Naive thymus-derived CD4-positive, alpha-beta T cell (primary cell): ENCODE data around the gene HPS1. TPM values are rescaled to one million over a fixed set of nuclear protein-coding genes. Genes with fewer than 3 reads are reported as not detected.

Experiments used
- ATAC-seq: fragments of 150-1000 bp; cut with Tn5 transposase; 2 replicates; pipeline ENCODE4 v1.10.0; 2021; ENCODE audit warnings: mild to moderate bottlenecking, moderate library complexity
- CTCF ChIA-PET: fragments of 350-600 bp; sonication (Branson Sonifier 250); formaldehyde crosslinking; loops from one replicate; lab custom pipeline; 2021; ENCODE audit warnings: antibody characterized with exemption; lab: Charles Lee
- POLR2A ChIA-PET: fragments of 350-600 bp; sonication (Branson Sonifier 250); formaldehyde crosslinking; loops from one replicate; lab custom pipeline; 2021; ENCODE audit warnings: antibody characterized with exemption, inconsistent platforms; lab: Charles Lee
- DNase-seq, 9 donors: peaks; one replicate each; pipeline versions ENCODE4 v3.0.0 to v3.0.0-alpha.2; 2020 to 2022; ENCODE audit warnings: mixed read lengths in 1 of 9
- H3K27ac ChIP-seq: one replicate; pipeline ENCODE4 v1.7.0; 2013; ENCODE audit warnings: mild to moderate bottlenecking, low read depth, low read length, moderate library complexity
- H3K27me3 ChIP-seq, 2 donors: one replicate each; pipeline ENCODE4 v1.7.0; 2013; ENCODE audit warnings: low read length in 2 of 2, mild to moderate bottlenecking in 2 of 2, moderate library complexity in 2 of 2; ENCODE audit not compliant: control insufficient read depth in 2 of 2, insufficient read depth in 2 of 2
- H3K36me3 ChIP-seq, 3 experiments: 1 replicate in 2 of 3; 2 replicates in 1 of 3; pipeline ENCODE4 v1.7.0; 2013; ENCODE audit warnings: low read length in 3 of 3, mild to moderate bottlenecking in 3 of 3, moderate library complexity in 1 of 3; ENCODE audit not compliant: insufficient read depth in 3 of 3, control insufficient read depth in 2 of 3
- H3K4me1 ChIP-seq, 2 donors: one replicate each; pipeline ENCODE4 v1.7.0; 2013; ENCODE audit warnings: low read length in 2 of 2, mild to moderate bottlenecking in 2 of 2, moderate library complexity in 1 of 2; ENCODE audit not compliant: control insufficient read depth in 2 of 2, insufficient read depth in 2 of 2
- H3K4me3 ChIP-seq: 2 replicates; pipeline ENCODE4 v1.7.0; 2013; ENCODE audit warnings: mild to moderate bottlenecking, low read length
- H3K9me3 ChIP-seq, 3 experiments: 1 replicate in 2 of 3; 2 replicates in 1 of 3; pipeline ENCODE4 v1.7.0; 2013; ENCODE audit warnings: low read length in 3 of 3; ENCODE audit not compliant: control insufficient read depth in 2 of 3
- H3K27ac Mint-ChIP-seq, 9 donors: one replicate each; pipeline ENCODE4 v1.8.0; 2020 to 2022; ENCODE audit warnings: mixed read lengths in 9 of 9, mild to moderate bottlenecking in 8 of 9, moderate library complexity in 5 of 9, inconsistent platforms in 2 of 9
- H3K27me3 Mint-ChIP-seq, 5 donors: one replicate each; pipeline ENCODE4 v1.8.0; 2021 to 2022; ENCODE audit warnings: mixed read lengths in 5 of 5, mild to moderate bottlenecking in 1 of 5
- H3K36me3 Mint-ChIP-seq, 5 donors: one replicate each; pipeline ENCODE4 v1.8.0; 2020 to 2022; ENCODE audit warnings: mixed read lengths in 5 of 5, mild to moderate bottlenecking in 3 of 5, inconsistent platforms in 1 of 5
- H3K4me1 Mint-ChIP-seq, 7 donors: one replicate each; pipeline ENCODE4 v1.8.0; 2020 to 2022; ENCODE audit warnings: mixed read lengths in 7 of 7, mild to moderate bottlenecking in 3 of 7, inconsistent platforms in 1 of 7
- H3K4me3 Mint-ChIP-seq, 10 donors: one replicate each; pipeline ENCODE4 v1.8.0; 2020 to 2022; ENCODE audit warnings: mild to moderate bottlenecking in 10 of 10, mixed read lengths in 10 of 10, moderate library complexity in 6 of 10, inconsistent platforms in 2 of 10
- H3K9me3 Mint-ChIP-seq, 11 donors: one replicate each; pipeline ENCODE4 v1.8.0; 2020 to 2022; ENCODE audit warnings: mixed read lengths in 11 of 11, mild to moderate bottlenecking in 4 of 11, inconsistent platforms in 1 of 11, moderate library complexity in 1 of 11
- intact Hi-C, 2 donors: fragments of 100-400 bp; cut with micrococcal nuclease; formaldehyde crosslinking; loops; one replicate each; pipeline ENCODE4 v1.15.1; 2023
- polyA plus RNA-seq, 2 donors: library from polyadenylated mRNA; unstranded; fragments of 300-500 nt; fragmentation: Illumina TruSeq; gene quantifications; one replicate each; pipeline ENCODE4 v1.2.3, GENCODE V29; 2021
- total RNA-seq, 6 experiments: library from RNA in 5 of 6; stranded (reverse) in 5 of 6; gene quantifications; 1 replicate in 5 of 6; 2 replicates in 1 of 6; pipeline ENCODE4 v1.2.3 and lab custom pipeline; 2021 to 2026

HPS1 gene
- total and polyA plus RNA-seq, 7 experiments from 2014 or later: 54.3 to 107 (median 89.5) TPM

DNA sequence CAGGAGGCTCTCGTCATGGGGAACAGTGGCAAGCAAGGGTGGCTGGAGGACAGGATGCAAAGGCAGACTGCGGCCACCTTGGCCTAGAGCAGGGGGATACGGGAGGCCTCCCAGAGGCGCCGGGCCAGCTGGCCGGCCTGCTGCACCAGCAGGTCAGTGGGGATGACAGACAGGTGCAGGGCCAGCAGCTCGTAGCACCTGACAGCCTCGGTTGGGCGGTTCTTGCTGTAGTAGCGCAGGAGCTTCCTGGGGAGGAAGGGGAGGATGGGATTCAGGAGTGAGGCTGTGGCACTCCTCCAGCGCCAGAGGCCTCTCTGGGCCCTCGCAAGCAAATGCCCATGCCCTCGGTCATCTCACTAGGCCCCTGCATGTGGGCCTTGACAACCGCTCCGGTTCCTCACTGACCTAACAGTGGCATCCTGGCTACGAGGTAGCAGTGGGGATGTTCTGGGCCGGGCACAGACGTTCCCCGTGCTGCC, 29.2 kb downstream of the HPS1 start:
- no peak for DNase-seq
- H3K4me1 ChIP-seq: peaks cover 0 to 13% of the 10 kb centered on the region in 2 donors
- H3K36me3 ChIP-seq: peaks cover 0 to 46% (median 7%) of the 10 kb centered on the region in 3 experiments
- Mint-ChIP-seq H3K27ac (peak overlapping the region in 2 of 9 donors; percentile 34 to 41), H3K4me1 (peaks cover 12 to 29% (median 23%) of the 10 kb centered on the region in 7 donors), H3K9me3 (no peaks in the 10 kb centered on the region), H3K27me3 (no peaks in the 10 kb centered on the region), H3K4me3 (no peak overlapping the region), H3K36me3 (peaks cover 0 to 18% (median 4%) of the 10 kb centered on the region in 5 donors)
- H3K4me3 ChIP-seq: no peak overlapping the region
- ChIA-PET CTCF (no interaction called here), POLR2A (no interaction called here)
- no peaks in the 10 kb centered on the region for H3K27me3 ChIP-seq
- no peaks in the 10 kb centered on the region for H3K9me3 ChIP-seq
- no peak overlapping the region for H3K27ac ChIP-seq
- ATAC-seq: no peak
- intact Hi-C loops: no loop called here

DNA sequence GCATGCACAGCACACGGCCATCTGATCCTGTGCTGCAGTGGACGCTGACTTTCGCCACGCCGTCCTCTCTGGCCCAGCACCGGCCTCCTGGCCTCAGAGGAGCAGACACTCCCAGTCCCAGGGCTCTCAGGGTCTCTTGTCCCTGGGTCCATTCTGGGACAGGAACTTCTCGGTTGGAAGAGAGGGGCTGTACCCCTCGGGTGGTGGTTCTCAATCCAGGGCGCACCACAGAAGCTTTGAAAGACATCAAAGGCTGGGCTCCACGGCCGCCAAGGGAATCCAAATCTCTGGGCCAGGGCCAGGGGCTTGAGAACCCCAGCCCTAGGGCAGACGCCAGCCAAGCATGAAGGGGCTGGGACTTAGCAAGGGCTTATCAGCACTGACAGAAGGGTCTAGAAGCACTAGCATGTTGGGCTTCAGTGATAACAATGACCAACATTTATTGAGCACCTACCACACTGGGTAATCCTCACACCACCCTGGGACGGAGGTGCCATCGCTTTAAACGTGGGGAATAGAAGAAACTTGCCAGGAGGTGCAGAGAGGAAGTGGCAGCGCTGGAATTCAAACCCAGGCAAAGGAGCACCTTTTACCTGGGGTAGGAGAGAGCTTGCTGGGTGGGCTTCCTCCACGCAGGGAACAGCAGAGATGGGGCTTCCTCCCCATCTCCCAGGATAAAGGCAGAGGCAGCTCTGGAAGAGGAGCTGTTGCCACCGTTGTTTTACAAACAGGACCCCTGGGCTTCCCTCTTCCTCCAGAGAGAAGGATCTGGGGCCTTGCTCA, 29.9 kb downstream of the HPS1 start:
- Histone ChIP-seq H3K27me3 (no peaks in the 10 kb centered on the region), H3K9me3 (no peaks in the 10 kb centered on the region), H3K4me3 (no peak overlapping the region), H3K4me1 (peaks cover 0 to 13% of the 10 kb centered on the region in 2 donors), H3K27ac (no peak overlapping the region), H3K36me3 (peaks cover 0 to 42% (median 7%) of the 10 kb centered on the region in 3 experiments)
- ATAC-seq (no peak), DNase-seq (no peak)
- Mint-ChIP-seq H3K4me3 (no peak overlapping the region), H3K9me3 (no peaks in the 10 kb centered on the region), H3K4me1 (peaks cover 12 to 34% (median 25%) of the 10 kb centered on the region in 7 donors), H3K36me3 (peaks cover 0 to 16% (median 4%) of the 10 kb centered on the region in 5 donors), H3K27me3 (no peaks in the 10 kb centered on the region), H3K27ac (peak overlapping the region in 7 of 9 donors; percentile 65 to 96 (median 89))
- intact Hi-C loops: no loop called here
- CTCF ChIA-PET: no interaction called here
- POLR2A ChIA-PET: no interaction called here

GRCh38 chr10:98415731-98416119, 31.0 kb downstream of the HPS1 start:
- intact Hi-C loops: loop anchor here in 1 of 2 donors (1.0 kb wide), 2 partner anchors 31 to 281 kb away; partner anchors contain the start of genes HPS1 and R3HCC1L
- H3K4me3 Mint-ChIP-seq: peak overlapping the region in 8 of 10 donors; percentile 19 to 98 (median 66)
- peaks cover 0 to 11% (median 4%) of the 10 kb centered on the region in 5 donors for H3K36me3 Mint-ChIP-seq
- H3K9me3 Mint-ChIP-seq: no peaks in the 10 kb centered on the region
- Histone ChIP-seq H3K4me3 (no peak overlapping the region), H3K27me3 (no peaks in the 10 kb centered on the region), H3K27ac (peak overlapping the region; percentile 69), H3K36me3 (peaks cover 0 to 32% (median 7%) of the 10 kb centered on the region in 3 experiments), H3K4me1 (peaks cover 0 to 13% of the 10 kb centered on the region in 2 donors), H3K9me3 (no peaks in the 10 kb centered on the region)
- no peak for DNase-seq
- ChIA-PET CTCF (no interaction called here), POLR2A (interaction anchor here (0.8 to 1.3 kb wide), 3 partner anchors 8 to 30 kb away, joined by 3 to 4 read pairs (median 4); no protein-coding TSS in a partner anchor)
- H3K4me1 Mint-ChIP-seq: peaks cover 12 to 42% (median 25%) of the 10 kb centered on the region in 7 donors
- peak overlapping the region in 8 of 9 donors; percentile 65 to 96 (median 87) for H3K27ac Mint-ChIP-seq
- no peak for ATAC-seq
- H3K27me3 Mint-ChIP-seq: no peaks in the 10 kb centered on the region

DNA sequence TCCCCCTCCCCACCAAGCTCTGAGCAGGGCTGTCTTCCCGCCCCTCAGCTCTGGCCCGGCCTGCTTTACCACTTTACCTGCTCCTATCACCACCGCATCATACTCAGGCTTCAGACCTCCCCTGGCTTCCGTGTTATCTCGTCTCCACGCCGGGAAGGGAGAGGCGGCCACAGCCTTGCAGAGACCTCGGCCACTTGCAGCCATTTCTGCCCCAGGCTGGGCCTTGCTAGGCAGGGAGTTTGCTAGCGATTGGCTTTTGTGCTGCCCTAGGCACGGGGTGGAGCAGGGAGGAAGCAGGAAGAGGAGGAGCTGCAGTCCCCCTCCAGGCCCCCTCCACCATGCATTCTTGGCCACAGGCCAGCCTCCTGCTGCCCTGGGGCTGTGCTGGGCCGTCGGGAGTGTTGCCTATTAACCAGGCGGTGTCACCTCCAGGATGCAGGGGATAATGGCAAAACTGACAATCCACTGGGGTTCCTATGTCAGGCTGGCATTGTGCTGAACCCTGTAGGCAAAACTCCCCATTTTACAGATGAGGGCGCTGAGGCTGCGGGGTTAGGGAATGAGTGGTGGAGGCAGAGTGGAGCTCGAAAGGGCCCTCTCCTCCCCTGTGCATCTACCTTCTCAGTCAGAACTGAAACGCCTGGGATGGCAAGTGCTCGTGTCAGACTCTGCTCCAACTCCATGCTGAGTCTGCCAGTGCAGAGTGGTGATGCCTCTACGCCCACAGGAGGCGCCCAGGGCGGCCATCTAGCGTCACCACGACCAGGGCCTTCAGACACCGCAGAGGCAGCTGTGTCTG, 31.6 kb downstream of the HPS1 start, which contains the start of gene PYROXD2:
PYROXD2 (minus strand) TSS at position 251 of the 799 bp plus-strand sequence; CDS start at position 204, 47 bp downstream.
- ATAC-seq (peak; percentile 86), DNase-seq (peak in 8 of 9 donors; percentile 28 to 74 (median 56))
- peaks cover 0 to 13% of the 10 kb centered on the region in 2 donors for H3K4me1 ChIP-seq
- no peaks in the 10 kb centered on the region for H3K9me3 ChIP-seq
- peak within 1 kb of the TSS; percentile 90 to 99 (median 96) for H3K4me3 Mint-ChIP-seq
- no peaks in the 10 kb centered on the region for H3K27me3 ChIP-seq
- H3K9me3 Mint-ChIP-seq: no peaks in the 10 kb centered on the region
- no peaks in the 10 kb centered on the region for H3K27me3 Mint-ChIP-seq
- peaks cover 0 to 35% (median 7%) of the 10 kb centered on the region in 3 experiments for H3K36me3 ChIP-seq
- peaks cover 0 to 11% (median 4%) of the 10 kb centered on the region in 5 donors for H3K36me3 Mint-ChIP-seq
- intact Hi-C loops: loop anchor here in 1 of 2 donors (1.0 kb wide), 2 partner anchors 31 to 281 kb away; partner anchors contain the start of genes HPS1 and R3HCC1L
- H3K4me3 ChIP-seq: peak within 1 kb of the TSS; percentile 58
- peak within 1 kb of the TSS; percentile 69 for H3K27ac ChIP-seq
- ChIA-PET POLR2A (interaction anchor here (0.8 to 1.3 kb wide), 4 partner anchors 8 to 31 kb away, joined by 3 to 5 read pairs (median 4); no protein-coding TSS in a partner anchor), CTCF (no interaction called here)
- H3K27ac Mint-ChIP-seq: peak within 1 kb of the TSS; percentile 85 to 98 (median 94)
- peaks cover 12 to 42% (median 25%) of the 10 kb centered on the region in 7 donors for H3K4me1 Mint-ChIP-seq

GRCh38 chr10:98414578-98414931, 32.2 kb downstream of the HPS1 start:
- H3K9me3 ChIP-seq: no peaks in the 10 kb centered on the region
- DNase-seq: no peak
- H3K27ac ChIP-seq: peak overlapping the region; percentile 69
- peaks cover 0 to 9% (median 4%) of the 10 kb centered on the region in 5 donors for H3K36me3 Mint-ChIP-seq
- H3K27me3 ChIP-seq: no peaks in the 10 kb centered on the region
- no peak for ATAC-seq
- ChIA-PET CTCF (no interaction called here), POLR2A (interaction anchor here (0.9 to 1.3 kb wide), 3 partner anchors 9 to 31 kb away, joined by 3 to 5 read pairs (median 4); no protein-coding TSS in a partner anchor)
- no peaks in the 10 kb centered on the region for H3K9me3 Mint-ChIP-seq
- peaks cover 12 to 42% (median 25%) of the 10 kb centered on the region in 7 donors for H3K4me1 Mint-ChIP-seq
- H3K27ac Mint-ChIP-seq: peak overlapping the region; percentile 85 to 98 (median 94)
- H3K4me3 ChIP-seq: peak overlapping the region; percentile 58
- H3K27me3 Mint-ChIP-seq: no peaks in the 10 kb centered on the region
- H3K36me3 ChIP-seq: peaks cover 0 to 29% (median 3%) of the 10 kb centered on the region in 3 experiments
- H3K4me3 Mint-ChIP-seq: peak overlapping the region; percentile 90 to 99 (median 96)
- intact Hi-C loops: no loop called here
- H3K4me1 ChIP-seq: peaks cover 0 to 13% of the 10 kb centered on the region in 2 donors

GRCh38 chr10:98411768-98412167, 35.0 kb downstream of the HPS1 start:
- ChIA-PET CTCF (no interaction called here), POLR2A (no interaction called here)
- peaks cover 0 to 4% (median 0%) of the 10 kb centered on the region in 3 experiments for H3K36me3 ChIP-seq
- no peaks in the 10 kb centered on the region for H3K9me3 Mint-ChIP-seq
- H3K27me3 ChIP-seq: no peaks in the 10 kb centered on the region
- peaks cover 15 to 42% (median 25%) of the 10 kb centered on the region in 7 donors for H3K4me1 Mint-ChIP-seq
- peaks cover 0 to 13% of the 10 kb centered on the region in 2 donors for H3K4me1 ChIP-seq
- H3K27ac Mint-ChIP-seq: peak overlapping the region in 2 of 9 donors; percentile 20 to 37
- no peak overlapping the region for H3K4me3 ChIP-seq
- intact Hi-C loops: no loop called here
- H3K36me3 Mint-ChIP-seq: peaks cover 0 to 10% (median 0%) of the 10 kb centered on the region in 5 donors
- ATAC-seq (no peak), DNase-seq (no peak)
- no peak overlapping the region for H3K27ac ChIP-seq
- H3K27me3 Mint-ChIP-seq: no peaks in the 10 kb centered on the region
- no peaks in the 10 kb centered on the region for H3K9me3 ChIP-seq
- H3K4me3 Mint-ChIP-seq: no peak overlapping the region
